Measurements from ENCODE around the gene PDLIM5.

The PDLIM5 gene

DNA sequence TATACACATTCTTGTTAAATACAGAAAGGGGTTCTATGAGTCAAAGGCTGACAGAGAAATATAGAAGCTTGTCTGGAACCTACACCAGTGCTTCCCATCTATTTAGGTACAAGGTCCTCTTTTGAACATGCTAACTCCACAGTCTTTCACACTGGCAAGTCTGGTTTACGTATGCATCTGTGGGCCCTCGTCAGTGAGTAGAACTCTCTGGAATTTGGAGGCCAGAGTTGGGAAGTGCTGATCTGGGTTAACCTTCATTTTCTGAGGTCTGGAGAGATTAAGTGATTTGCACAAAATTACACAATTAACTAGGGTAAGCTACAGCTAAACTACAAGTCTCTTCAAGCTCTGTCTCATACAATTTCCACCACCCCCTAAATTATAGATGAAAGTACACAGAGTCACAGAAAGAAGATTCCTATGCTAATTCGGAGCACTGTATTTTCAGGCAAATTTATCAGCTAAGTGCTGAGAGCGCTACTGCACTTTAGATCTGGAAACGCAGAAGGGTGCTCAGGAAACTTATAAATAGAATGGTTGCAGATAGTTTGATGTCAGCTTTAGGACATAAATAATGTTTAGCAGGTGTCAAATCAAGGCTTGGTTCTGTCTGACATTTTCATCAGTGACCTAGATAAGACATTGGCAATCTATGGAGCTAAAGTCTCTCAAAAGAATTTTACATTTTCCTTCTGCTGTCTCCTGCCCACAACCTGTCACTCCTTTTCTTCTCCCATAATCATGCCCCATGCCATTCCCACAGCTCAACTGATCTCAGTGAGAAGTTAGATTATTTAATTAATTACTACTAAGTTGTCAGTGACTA is 43.0 kb upstream of the PDLIM5 start:
- H3K27me3 ChIP-seq (replicated peaks): no peaks in the 10 kb centered on the region
- H3K4me3 ChIP-seq (ENCODE audit: low read depth, low read length): no peak overlapping the region
- TF ChIP-seq, protein P1, sequence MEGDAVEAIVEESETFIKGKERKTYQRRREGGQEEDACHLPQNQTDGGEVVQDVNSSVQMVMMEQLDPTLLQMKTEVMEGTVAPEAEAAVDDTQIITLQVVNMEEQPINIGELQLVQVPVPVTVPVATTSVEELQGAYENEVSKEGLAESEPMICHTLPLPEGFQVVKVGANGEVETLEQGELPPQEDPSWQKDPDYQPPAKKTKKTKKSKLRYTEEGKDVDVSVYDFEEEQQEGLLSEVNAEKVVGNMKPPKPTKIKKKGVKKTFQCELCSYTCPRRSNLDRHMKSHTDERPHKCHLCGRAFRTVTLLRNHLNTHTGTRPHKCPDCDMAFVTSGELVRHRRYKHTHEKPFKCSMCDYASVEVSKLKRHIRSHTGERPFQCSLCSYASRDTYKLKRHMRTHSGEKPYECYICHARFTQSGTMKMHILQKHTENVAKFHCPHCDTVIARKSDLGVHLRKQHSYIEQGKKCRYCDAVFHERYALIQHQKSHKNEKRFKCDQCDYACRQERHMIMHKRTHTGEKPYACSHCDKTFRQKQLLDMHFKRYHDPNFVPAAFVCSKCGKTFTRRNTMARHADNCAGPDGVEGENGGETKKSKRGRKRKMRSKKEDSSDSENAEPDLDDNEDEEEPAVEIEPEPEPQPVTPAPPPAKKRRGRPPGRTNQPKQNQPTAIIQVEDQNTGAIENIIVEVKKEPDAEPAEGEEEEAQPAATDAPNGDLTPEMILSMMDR (IDR thresholded peaks at IDR 0.05; ENCODE audit: low read depth, low read length, missing control alignments): no peak
- H3K27ac ChIP-seq: peak overlapping the region; percentile 45
- in situ Hi-C loops (cut with HindIII; ENCODE audit: low pct_ligation_motif_present, low sequenced_read_pairs): no loop called here
- DNase-seq: peak; percentile 74
- H3K36me3 ChIP-seq (replicated peaks): no peaks in the 10 kb centered on the region

DNA sequence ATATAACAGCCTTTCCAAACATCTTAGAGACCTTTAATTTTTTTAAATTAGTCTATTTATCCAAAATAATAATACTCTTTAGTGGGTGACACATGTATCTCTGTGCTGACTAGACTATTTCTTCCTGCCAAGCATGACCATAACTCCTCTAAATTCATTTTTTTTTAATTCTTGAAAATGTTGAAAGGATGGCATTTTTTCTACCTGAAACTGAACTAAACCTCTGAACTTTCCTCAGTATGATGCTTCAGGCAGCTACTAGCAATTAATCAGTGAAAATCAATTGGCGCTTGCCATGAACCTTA is 42.4 kb upstream of the PDLIM5 start:
- DNase-seq: no peak
- H3K36me3 ChIP-seq (replicated peaks): no peaks in the 10 kb centered on the region
- in situ Hi-C loops (cut with HindIII; ENCODE audit: low pct_ligation_motif_present, low sequenced_read_pairs): no loop called here
- H3K27me3 ChIP-seq (replicated peaks): no peaks in the 10 kb centered on the region
- H3K27ac ChIP-seq: peak overlapping the region; percentile 66
- TF ChIP-seq, protein P1 (IDR thresholded peaks at IDR 0.05; ENCODE audit: low read depth, low read length, missing control alignments): no peak
- H3K4me3 ChIP-seq (ENCODE audit: low read depth, low read length): no peak overlapping the region

DNA sequence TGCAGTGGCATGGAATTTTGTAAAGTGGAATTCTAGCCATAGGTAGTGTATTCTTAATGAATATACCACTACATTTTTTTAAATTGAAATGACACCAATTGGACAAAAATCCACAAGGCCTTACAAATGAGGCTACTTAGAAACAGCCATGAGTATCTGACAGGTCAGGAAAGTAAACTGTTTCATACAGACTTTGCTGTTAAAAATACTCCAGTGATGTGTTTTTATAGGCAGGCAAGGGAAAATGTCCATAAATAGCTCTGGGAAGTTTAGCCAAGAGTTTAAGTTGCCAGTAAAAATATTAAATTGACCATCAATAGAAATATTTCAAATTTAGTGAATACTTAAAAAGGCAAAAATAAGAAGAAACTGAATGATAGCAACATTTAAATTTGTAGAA is 41.8 kb upstream of the PDLIM5 start:
- Histone ChIP-seq H3K27ac (peak overlapping the region; percentile 66), H3K36me3 (replicated peaks) (no peaks in the 10 kb centered on the region), H3K27me3 (replicated peaks) (no peaks in the 10 kb centered on the region), H3K4me3 (ENCODE audit: low read depth, low read length) (no peak overlapping the region)
- TF ChIP-seq, protein P1 (IDR thresholded peaks at IDR 0.05; ENCODE audit: low read depth, low read length, missing control alignments): no peak
- in situ Hi-C loops (cut with HindIII; ENCODE audit: low pct_ligation_motif_present, low sequenced_read_pairs): no loop called here
- no peak for DNase-seq

DNA sequence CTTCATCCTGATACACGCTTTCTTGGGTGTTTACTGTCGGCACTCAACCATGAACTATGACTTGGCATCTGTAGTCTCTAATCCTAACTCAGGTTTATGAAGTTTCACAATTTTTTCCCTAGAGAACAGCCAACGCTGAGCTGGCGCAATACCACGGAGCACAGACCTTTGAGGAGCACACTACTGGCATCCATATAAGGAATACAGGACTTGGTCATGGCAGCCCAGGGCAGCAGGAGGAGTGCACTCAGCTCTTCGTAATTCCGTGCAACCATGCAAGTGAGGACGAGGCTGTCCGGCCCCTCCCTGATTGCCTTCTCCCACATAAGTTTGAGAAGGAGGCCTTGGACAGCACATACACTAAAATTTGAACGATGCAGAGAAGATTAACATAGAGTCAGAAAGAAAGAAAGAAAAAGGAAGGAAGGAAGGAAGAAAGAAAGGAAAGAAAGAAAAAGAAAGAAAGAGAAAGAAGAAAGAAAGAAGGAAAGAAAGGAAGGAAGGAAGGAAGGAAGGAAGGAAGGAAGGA is 41.0 kb upstream of the PDLIM5 start:
- TF ChIP-seq, protein P1 (IDR thresholded peaks at IDR 0.05; ENCODE audit: low read depth, low read length, missing control alignments): no peak
- DNase-seq: peak; percentile 89
- in situ Hi-C loops (cut with HindIII; ENCODE audit: low pct_ligation_motif_present, low sequenced_read_pairs): no loop called here
- peak overlapping the region; percentile 66 for H3K27ac ChIP-seq
- no peaks in the 10 kb centered on the region for H3K36me3 ChIP-seq (replicated peaks)
- no peaks in the 10 kb centered on the region for H3K27me3 ChIP-seq (replicated peaks)
- H3K4me3 ChIP-seq (ENCODE audit: low read depth, low read length): no peak overlapping the region

DNA sequence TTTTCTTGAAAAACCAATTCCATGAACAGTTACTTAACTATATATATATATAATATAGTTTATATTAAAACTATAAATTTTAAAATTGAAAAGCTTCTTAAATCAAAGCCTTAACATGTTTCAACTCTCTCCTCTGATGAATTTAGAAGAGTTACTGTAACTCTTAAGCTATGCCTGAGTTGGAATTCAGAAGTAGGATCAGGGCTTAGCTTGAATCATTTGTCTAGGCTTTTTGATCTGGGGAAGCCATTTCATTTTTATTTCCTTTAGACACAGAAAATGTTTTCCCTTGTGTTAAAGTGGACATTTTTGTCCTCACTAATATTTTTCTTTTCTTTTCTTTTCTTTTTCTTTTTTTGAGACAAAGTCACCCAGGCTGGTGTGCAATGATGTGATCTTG is 40.4 kb upstream of the PDLIM5 start:
- H3K36me3 ChIP-seq (replicated peaks): no peaks in the 10 kb centered on the region
- peak overlapping the region; percentile 66 for H3K27ac ChIP-seq
- TF ChIP-seq, protein P1 (IDR thresholded peaks at IDR 0.05; ENCODE audit: low read depth, low read length, missing control alignments): no peak
- in situ Hi-C loops (cut with HindIII; ENCODE audit: low pct_ligation_motif_present, low sequenced_read_pairs): no loop called here
- no peak overlapping the region for H3K4me3 ChIP-seq (ENCODE audit: low read depth, low read length)
- no peaks in the 10 kb centered on the region for H3K27me3 ChIP-seq (replicated peaks)
- DNase-seq: no peak
